HG03469 (cell line): ENCODE results near the gene ARL10.

ENCODE experiments used
- ATAC-seq: cut with Tn5 transposase; IDR thresholded peaks from one replicate; pipeline ENCODE4 v1.9.1; 2021; ENCODE audit warnings: mild to moderate bottlenecking, moderate library complexity, moderate number of reproducible peaks; ENCODE audit not compliant: unreplicated experiment

The ARL10 gene

DNA sequence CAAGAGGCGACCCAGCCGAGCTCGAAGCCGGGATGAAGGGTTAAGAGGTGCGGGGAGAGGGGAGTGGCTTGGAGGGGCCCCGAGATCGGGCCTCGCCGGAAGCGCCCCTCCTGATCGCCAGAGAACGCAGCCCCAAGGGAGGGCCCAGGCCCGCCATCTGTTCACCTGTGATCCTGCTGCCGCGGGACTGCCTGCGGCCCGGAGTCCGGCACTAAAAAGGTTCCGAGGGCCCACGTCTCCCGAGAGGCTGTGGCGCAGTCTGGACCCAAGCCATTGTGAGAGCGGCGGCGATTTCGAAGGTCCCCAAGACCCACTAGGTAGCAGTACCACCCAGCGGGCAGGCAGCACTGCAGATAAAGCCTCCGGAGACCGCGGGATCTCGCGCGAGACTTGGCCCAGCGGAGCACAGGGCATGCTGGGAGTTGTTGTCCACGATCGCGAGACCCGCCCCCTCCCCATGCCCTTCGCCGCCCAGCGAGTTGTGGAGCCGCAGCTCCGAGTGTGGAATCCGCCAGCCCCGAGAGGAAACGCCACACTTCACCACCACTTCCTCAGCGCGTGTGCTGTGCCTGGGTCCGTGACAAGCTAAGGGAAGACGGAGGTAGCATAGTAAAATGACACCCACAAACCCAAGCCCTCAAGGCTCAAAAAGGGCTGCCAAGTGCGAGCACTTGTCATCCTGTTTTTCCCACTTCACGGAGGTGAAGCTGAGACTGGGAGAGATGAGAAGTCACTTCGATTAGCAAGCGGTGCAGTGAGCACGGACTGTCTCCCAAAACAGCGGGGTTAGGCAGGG is 3.7 kb upstream of the ARL10 start, which contains the start of gene KIAA1191:
TSS of gene KIAA1191 (minus strand) at position 328 of the 796 bp plus-strand sequence. CDS start 2,256 bp downstream, outside the sequence.
- peak; percentile 79 for ATAC-seq

DNA sequence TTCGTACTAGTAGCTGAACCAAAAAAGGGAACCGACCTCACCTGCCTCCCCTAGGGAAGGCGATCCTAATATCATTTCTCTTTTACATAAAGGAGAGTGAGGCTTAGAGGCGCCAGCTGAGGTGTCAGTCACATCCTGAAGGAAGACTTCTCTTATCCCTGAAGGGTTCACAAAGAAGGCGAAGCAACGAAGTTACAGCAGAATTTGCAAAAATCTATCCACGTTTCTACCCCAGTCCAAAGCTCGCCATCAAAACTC is 3.1 kb upstream of the ARL10 start:
- ATAC-seq = peak; percentile 14

DNA sequence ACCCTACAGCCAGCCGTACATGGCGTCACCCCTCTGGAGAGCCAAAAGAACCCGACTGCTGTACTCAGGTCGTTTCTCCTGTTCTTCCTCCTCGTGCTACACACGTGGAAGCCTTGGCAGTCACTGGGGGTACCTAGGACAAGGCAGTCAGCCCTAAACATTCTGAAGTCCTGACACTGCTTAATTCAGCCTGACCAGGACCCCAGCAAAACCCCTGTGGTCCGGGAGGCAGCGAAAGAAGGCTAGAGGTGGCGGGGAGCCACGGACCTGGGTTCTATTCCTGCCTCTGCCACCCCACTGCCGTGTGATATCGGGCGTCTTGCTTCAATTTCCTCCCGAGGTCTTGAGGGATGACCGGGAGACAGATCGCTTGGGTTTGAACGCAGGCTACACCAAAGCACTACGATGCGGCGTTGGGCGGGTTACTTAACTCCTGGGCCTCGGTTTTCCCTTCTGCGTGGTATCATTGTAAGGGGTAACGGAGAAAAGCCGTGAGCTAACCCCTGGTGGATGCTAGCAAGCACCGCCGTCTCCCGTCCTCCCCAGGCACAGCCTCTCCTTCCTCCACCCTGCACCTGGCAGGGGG is 429 bp upstream of the ARL10 start:
- ATAC-seq = no peak

DNA sequence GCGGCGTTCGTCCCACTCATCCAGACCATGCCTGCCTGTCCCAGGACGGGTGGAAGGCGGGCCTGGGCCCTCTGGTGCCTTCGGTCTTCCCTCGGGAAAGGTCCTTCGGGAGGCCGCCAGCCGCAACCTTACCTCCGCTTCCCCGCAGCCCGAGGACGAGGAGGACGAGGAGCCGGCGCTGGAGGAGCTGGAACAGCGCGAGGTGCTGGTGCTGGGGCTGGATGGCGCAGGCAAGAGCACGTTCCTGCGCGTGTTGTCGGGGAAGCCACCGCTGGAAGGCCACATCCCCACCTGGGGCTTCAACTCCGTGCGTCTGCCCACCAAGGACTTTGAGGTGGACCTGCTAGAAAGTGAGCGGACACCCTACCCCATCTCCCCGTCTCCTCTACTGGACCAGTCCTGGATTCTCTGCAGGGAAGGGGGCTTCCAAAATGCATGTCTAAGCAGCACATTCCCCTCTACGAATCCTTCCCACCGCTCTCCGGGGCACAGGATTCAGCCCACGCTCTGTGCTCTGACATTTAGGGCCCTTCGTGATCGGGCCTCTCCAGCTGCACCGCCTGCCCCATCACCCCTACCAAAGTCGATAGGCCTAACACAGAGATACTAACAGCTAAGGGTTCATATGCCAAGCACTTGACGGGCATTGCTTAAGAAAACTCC is 1.1 kb downstream of the ARL10 start:
- ATAC-seq = no peak

DNA sequence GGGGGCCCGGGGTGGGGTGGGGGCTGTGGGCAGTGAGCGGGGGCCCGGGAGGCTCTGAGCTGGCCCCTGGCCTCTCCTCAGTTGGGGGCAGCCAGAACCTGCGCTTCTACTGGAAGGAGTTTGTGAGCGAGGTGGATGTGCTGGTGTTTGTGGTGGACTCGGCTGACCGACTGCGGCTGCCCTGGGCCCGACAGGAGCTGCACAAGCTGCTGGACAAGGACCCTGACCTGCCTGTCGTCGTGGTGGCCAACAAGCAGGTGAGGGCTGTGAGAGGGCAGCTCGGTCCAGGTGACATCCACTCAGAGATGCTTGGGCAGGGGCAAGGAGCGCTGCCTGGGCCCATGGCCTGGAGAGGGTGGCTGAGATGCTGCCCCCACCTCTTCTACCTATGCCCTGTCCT is 3.4 kb downstream of the ARL10 start:
- ATAC-seq = no peak

DNA sequence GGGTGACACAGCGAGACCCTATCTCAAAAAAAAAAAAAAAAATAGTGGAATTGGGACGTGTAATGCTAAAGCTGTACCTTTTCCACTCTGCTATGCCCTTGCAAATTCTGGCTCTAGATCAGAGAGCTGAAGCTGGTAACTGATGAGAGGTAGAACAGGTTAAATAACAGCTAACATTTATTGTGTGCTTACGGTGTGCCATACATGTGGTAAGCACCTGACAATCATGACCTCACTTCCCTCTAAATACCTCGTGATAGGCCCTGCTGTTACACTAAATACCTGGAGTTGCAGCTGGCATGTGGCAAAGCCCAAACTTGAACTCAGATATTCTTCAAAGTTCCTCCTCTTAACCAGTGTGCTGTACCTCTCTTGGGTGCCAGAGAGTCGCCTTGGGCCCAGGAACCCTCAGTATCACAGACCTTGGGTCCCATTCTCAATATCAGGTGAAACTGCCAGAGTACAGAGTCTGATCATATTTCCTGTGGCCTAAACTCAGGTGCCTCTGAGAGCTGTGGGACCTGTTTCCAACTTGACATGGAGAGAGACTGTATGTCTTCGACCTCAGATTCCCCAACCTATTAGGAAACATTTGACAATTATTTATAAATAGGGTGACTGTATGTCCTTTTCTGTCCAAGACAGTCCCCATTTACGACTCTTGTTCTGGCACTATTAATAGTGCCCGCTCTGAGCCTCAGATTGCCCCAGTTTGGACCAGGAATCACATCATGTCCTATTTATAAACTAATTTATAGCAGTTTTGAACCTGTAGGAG is 4.8 kb downstream of the ARL10 start:
- no peak for ATAC-seq

DNA sequence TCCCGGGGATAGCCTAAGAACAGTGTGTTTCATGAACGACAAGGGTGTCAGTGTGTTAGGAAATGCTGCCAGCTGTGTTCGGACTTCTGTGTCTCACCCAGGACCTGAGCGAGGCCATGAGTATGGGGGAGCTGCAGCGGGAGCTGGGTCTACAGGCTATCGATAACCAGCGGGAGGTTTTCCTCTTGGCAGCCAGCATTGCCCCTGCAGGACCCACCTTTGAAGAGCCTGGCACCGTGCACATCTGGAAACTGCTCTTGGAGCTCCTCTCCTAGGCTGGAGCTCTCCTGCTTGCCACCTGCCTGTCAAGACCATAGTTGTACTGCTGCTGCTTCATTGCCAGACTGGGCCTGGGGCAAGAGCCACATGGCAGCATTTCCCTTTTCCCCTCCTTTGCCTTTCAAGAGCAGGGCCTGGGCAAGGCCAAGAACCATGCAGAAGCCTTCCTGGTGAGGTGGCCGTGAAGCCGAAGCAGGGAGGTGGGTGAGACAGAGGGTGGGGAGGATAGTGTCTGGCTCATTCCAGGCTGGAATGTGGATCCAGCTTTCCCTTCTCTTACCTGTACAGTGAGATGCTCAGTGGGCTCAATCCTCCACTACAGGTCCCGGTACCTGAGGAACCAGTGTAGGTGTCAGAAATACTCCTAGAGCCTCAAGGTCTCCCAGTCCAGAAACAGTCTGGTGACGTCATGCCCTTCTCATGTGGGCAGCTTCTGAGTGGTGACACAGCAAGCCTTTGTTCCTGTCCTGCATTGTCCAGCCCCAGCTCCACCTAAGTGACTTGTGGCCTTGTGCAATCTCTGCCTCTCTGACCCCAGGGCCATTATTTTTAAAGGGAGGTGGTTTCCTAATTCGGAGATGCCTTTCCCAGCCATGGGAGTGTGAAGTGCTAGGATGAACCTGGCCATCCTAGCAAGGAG is 6.6 kb downstream of the ARL10 start:
- no peak for ATAC-seq

DNA sequence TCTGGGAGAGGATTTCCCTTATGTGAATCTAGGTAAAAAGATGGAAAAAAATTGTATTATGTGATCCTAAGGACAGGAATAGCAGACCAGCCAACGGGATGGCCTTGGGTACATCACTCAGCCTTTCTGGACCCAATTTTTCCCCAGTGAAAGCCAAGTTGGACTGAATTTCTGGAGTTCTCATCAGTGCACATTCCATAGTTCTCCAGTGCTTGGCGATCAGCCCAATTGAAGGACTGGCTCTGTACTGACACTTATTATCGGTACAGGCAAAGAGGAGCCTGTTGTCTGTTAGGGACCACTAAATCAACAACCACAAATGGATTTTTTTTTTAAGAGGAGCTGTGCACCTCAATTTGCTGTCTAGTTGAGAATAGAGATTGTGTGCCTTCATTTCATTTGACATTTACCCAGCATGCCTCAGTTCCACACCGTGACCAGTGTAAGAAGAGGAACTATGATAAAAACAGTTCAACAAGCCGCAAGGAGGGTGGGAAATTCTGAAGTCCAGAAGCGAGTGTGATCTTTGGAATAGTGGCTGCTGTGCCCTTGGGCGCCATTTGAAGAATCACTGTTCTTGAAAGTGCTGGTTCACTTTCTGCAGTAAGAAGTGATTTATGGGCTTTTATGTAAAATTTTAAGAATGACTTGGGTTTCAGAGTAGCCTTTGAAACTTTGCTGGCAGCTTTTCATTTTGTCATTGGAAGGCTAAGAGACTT is 8.0 kb downstream of the ARL10 start:
- ATAC-seq = no peak

DNA sequence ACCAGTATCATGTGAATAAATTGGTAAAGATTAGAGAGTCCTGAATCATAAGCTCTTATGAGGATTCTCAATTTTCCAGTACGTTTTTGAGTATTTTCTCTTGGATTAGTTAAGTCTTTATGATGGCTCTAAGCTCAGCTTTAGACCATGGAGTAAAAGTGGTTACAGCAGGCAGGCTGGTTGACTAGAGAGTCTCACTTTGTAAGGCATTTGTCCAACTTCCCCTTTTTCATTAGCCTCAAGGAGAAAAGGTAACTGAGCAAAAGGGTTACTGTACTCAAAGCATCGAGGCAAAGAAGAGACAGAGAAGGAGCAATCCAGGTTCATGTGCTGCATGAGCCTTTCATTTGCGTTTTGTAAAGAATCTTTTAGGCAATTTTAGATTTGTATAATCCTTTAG is 14.6 kb downstream of the ARL10 start:
- peak; percentile 46 for ATAC-seq

DNA sequence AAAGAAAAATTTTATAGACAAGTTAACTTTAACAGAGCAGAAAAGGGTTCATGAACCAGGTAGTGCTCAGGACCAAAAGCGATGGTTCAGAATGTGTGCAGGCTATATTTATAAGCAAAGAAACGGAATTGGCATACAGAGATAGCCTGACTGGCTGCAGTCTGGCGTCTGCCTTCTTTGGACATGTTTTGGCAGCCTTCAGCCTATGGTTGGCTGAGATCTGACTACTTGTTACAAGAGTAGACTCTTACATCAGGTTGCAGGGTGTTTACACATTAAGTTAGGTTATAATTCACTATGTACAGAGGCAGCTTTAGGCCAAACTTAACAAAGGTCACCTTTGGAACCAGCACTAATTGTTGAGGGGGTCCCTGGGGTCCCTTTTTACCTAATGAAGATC is 16.1 kb downstream of the ARL10 start:
- ATAC-seq = no peak

DNA sequence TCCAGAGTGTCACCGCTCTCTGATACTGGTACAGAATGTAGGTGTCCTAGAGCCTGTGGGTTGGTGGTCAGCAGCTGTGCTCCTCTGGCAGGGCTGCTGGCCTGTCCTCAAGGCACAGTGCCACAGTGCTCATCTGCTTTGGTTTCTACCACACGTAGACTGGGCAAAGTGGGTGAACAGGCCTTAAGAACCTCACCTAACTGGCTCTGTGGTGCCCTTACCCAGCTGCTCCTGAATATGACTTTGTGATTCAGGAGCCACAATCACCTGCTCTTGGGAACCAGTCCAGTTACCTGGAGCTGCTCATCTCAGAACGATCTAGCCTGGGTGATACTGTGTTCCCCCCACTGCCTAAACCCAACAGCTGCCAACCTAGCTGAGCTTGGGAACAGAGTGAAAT is 16.7 kb downstream of the ARL10 start:
- no peak for ATAC-seq

DNA sequence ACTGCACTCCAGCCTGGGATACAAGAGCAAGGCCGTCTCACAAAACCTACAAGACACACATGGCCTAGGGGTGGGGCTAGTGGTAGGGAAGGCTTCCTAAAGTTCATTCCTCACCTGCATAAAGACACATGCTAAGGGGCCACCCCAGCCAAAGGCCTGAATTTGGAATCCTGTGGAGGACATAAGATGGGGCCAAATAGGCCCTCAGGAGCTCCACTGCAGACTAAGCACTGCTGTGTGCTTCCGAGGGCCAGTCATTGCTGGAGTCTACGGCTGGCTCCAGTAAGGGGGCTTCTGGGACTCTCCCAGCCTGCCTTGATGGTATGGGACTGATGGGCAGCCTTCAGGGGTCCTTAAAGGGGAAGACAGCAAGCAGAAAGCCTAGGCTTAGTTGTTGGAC is 17.4 kb downstream of the ARL10 start:
- ATAC-seq = no peak

DNA sequence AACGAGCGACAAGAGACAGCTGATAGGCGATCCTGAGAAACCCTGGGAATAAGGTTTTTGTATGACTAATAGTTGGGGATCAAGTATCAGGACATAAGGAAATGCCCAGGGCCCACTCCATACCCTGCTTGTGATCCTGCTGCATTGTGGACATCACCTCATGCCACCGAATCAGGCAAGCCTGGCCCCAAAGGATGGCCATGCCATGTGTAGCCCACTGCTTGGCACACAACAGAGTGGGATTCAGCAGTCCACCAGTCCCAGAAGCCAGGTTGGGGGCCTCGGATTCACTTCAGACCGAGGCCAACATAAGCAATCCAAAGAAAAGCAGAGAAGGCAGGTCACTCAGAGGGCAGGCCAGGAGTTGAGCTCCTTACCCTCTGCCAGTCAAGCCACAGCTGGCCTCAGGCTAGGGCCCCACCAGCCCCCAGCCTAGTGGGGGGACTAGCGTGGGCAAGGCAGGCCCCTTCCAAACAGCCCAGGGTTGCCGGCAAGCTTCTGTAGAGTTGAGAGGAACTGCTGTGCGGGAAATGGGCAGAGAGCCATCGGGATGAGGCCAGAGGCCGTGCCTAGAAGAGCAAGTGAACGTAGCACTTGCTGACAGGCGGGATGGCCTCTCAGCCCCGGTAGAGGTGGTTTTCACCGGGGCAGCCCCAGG is 18.1 kb downstream of the ARL10 start:
- ATAC-seq = no peak

DNA sequence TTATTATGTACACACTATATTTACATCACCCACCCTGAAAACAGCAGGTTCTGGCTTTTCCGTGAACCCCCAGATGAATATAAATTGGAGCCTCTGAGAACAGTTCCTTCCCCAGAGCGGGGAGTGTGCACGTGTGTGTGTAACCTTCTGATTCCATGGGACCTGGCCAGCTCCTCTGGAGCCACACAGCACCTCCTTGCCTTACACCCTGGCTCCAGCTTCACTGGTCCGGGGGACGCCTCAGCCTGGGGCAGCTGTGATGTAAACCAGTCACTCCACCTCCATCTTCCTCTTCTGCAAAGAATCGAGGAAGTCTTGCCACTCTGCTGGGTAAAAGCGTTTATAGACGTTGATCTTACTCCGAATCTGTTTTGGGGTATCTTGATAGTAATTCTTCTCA is 18.7 kb downstream of the ARL10 start:
- no peak for ATAC-seq

DNA sequence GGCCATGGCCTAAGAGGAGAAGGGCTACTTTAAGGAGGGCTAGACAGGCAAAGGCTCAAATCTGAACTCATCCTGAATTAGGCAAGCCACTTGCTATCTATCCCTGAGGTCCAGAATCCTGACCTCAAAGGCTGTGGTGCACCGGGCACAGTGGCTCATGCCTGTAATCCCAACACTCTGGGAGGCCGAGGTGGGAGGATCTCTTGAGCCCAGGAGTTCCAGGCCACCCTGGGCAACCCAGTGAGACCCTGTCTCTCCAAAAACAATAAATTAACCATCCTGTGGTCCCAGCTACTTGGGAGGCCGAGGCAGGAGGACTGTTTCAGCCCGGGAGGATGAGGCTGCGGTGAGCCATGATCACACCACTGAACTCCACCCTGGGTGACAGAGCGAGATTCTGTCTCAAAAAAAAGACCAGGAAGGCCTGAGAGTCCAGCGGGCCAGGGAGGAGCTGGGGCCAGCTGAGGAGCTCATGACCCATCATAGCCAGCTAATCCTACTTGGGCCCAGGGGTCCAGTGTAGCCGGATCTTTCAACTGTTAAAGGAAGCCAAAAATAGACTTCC is 19.2 kb downstream of the ARL10 start:
- ATAC-seq = no peak

DNA sequence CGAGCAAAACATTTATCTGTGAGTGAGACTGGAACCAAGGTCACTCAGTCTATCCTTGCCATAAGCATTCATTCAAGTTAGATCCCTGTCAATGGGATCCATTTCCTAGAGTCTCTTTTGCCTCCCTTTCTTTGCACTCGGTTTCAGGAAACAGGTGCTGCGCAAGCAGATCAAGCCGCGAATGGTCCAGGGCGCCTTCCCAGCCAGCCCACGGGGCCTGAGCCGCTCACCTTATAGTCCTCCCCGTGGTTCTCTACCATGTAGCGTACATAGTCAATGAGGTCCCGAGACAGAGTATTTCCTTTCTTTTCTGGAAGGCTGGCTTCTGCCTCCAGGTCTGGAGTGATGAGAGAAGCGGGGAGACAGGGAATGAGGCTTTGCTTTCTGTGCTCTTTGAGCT is 19.7 kb downstream of the ARL10 start:
- no peak for ATAC-seq

DNA sequence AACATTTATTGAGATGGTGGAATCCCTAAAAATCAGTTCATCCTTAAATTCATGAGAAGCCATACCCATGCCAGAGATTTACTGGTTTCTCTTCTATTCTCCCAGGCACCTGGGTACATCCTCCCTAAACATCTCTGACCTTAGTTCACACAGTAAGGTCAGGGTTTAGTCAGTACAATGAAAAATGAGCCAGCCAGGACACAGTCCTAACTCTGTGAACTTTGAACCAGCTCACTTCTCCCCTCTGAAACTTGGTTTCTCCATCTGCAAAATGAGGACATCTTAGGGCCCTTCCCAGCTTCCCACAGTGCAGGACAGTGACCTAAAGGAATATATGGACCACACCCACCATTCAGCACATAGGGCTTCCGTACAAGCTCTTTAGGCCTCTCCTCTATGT is 21.2 kb downstream of the ARL10 start:
- no peak for ATAC-seq

DNA sequence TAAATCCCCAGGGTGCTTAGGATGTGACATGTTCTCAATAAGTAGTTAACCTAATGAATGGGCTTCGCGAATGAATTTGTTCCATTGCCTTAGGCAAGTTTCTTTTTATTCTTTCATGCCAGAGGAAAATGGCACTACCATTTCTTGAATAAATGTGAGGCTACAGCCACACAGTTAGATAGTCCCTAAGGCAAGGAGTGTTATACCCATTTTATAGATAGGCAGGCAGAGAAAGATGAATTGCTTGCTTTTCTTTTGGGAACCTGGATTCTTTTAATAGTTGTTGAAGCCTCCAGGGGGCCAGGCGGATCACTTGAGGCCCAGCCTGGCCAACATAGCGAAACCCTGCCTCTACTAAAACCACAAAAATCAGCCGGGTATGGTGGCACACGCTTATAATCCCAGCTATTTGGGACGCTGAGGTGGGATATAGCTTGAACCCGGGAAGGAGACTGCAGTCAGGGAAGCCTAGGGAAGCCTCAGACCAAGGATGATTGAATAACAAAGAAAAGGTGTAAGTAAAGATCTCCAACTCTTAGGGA is 22.2 kb downstream of the ARL10 start:
- no peak for ATAC-seq

DNA sequence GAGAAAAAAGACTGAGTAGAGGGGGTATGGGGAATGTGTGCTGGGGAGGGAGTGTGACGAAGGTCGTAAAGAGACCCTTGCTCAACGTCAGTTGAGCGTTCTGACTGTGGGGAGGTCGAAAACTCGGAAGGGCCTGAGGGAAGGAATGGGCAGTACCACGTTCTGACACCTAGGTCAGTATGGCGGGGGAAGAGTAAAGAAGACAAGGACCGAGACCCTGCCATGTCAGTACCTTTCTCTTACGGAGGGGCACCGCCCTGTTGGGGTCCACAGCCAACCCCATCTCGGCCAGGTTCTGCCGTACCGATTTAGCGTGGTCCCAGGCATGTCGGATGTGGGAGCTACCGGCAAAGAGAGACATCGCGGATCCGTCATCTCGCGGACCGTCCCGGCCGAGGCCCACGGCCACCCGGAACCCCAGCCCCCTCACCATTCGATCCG is 22.7 kb downstream of the ARL10 start:
- no peak for ATAC-seq
